Activated CD4-positive, alpha-beta T cell treated with anti-CD3 and anti-CD28 coated beads, Interleukin-2, amount 50 U/mL, for 4 hours (primary cell): ENCODE measurements around the gene AP1G2.
"Not testable (repeated sequence)": the region's sequence is repeated elsewhere in the genome, so short reads cannot be mapped to it uniquely, and the experiment has no call there.

Experiments used
- DNase-seq, 2 experiments: peaks; one replicate each; pipeline ENCODE4 v3.0.0-alpha.2; 2020

Gene AP1G2, protein sequence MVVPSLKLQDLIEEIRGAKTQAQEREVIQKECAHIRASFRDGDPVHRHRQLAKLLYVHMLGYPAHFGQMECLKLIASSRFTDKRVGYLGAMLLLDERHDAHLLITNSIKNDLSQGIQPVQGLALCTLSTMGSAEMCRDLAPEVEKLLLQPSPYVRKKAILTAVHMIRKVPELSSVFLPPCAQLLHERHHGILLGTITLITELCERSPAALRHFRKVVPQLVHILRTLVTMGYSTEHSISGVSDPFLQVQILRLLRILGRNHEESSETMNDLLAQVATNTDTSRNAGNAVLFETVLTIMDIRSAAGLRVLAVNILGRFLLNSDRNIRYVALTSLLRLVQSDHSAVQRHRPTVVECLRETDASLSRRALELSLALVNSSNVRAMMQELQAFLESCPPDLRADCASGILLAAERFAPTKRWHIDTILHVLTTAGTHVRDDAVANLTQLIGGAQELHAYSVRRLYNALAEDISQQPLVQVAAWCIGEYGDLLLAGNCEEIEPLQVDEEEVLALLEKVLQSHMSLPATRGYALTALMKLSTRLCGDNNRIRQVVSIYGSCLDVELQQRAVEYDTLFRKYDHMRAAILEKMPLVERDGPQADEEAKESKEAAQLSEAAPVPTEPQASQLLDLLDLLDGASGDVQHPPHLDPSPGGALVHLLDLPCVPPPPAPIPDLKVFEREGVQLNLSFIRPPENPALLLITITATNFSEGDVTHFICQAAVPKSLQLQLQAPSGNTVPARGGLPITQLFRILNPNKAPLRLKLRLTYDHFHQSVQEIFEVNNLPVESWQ

DNA sequence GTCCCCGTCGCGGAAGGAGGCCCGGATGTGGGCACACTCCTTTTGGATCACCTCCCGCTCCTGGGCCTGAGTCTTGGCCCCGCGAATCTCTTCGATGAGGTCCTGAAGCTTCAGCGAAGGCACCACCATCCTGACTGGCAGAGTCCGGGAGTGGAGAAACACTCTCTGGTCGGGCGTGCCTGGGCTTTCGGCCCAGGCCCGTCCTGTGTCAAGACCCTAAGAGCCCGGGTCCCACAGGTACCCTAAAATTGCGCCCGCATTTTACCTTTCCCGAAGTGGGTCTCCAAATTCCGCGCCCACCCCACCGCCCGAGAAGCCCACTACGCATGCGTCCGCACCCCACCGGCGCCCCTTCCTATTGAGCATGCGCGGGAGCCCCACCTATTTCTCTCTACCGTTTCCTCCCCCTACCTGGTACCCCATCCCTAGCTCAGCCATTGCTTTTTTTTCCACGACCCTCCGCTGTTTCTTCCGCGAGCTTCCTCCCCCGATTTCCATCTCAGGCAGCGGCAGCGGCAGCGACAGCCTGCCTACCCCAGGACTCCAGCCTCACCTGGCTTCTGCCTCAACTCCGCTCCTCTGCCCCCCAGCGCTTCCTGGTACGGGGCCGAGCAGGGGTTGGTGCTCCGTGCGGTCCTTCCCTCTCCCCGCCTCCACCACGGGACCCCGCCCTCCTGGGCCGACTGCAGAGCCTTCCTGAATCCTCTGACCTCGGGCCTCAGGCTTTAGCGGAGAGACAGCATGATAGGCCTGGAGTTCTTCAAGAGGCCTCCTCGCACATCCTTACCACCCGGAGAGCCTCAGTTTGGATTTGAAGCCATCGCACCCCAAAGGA is at the start of gene AP1G2:
AP1G2 (minus strand) TSS at position 606 of the 835 bp plus-strand sequence; CDS start at position 129, 477 bp downstream.
- peak; percentile 81 to 82 for DNase-seq

DNA sequence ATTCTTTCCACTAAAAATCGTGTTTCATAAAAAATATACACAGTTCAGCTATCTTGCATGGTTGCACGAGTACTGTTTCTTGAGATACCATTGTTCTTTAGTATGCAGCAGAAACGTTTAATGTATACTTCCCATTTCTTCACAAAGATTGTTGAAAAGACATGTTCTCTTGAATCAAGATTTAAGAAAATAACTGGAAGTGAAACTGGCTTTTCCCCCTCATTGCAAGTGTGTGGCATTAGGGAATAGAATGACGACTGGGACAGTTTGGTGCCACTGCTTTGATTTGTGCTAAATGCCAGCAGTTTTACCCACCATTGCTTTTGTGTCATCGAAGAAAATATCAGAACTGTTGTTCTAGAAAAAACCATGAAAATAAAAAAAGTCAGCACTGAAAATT is 48.3 kb upstream of the AP1G2 start:
- no peak for DNase-seq

GRCh38 chr14:23614395-23614828 is 46.8 kb upstream of the AP1G2 start:
- no peak for DNase-seq

- DNase-seq: no peak
Measured at GRCh38 chr14:23613242-23614070, 45.9 kb upstream of the AP1G2 start.

DNA sequence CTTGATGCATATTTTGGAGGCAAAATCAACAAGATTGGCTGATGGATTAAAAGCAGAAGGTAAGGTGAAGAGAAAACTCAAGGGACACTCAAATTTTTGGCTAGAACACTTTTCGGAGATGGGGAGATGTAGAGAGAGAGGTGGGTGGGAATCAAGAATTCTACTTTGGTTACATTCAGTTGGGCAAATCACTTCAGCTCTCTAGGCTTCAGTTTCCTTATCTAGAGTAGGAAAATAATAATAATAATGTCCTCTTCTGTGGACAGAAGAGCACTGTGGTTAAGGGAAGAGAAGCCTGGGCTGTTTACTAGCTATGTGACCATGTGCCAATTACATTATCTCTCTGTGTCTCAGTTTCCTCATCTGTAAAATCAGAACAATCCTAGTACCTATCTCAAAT is 45.2 kb upstream of the AP1G2 start:
- DNase-seq: no peak

GRCh38 chr14:23612354-23612732 is 44.8 kb upstream of the AP1G2 start:
- no peak for DNase-seq

DNA sequence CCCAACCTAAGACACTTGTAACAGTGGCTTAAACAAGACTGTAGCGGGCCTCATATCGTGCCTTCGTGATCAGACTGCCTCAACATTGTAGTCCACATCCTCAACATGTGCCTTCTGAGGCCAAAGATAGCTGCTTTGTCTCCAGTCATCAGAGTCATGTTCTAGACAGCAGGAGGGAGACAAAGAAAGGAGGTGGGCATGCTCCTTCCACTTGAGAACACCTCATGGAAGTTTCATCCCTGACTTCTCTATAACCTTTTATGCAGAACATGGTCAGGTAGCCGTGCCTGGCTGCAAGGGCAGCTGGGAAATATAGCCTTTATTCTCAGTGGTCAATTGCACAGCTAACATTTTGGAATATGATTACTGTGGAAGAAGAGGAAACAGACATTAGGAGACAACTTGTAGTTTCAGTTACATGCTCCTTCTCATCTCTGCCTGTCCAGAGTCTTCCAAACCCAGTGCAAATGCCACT is 43.3 kb upstream of the AP1G2 start:
- DNase-seq: no peak

- no peak for DNase-seq
Measured at GRCh38 chr14:23610090-23610814, 42.7 kb upstream of the AP1G2 start.

- DNase-seq: not testable (repeated sequence)
Measured at GRCh38 chr14:23609411-23610089, 42.0 kb upstream of the AP1G2 start.

DNA sequence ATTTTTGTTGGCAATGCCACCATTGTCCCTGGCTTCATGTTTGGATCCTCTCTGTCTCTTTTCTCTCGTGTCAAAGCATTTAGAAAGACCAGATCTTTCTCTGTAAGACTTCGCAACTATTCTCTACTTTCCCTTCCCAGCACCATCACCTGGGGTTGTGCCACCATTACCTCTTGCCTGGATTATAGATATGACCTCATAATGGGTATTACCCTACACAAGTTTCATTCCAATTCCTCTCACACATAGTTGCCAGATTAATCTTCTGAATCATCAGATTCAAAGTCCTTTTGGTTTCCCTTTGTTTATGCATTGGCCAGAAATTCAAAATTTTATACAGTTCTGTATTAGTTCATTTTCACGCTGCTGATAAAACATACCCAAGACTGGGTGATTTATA is 41.4 kb upstream of the AP1G2 start:
- no peak for DNase-seq

- DNase-seq: no peak
Measured at GRCh38 chr14:23608454-23608853, 40.9 kb upstream of the AP1G2 start.

- DNase-seq: no peak
Measured at GRCh38 chr14:23605931-23606585, 38.5 kb upstream of the AP1G2 start.

GRCh38 chr14:23604675-23605170 is 37.1 kb upstream of the AP1G2 start:
- DNase-seq: no peak

- no peak for DNase-seq
Measured at GRCh38 chr14:23604148-23604547, 36.6 kb upstream of the AP1G2 start.

DNA sequence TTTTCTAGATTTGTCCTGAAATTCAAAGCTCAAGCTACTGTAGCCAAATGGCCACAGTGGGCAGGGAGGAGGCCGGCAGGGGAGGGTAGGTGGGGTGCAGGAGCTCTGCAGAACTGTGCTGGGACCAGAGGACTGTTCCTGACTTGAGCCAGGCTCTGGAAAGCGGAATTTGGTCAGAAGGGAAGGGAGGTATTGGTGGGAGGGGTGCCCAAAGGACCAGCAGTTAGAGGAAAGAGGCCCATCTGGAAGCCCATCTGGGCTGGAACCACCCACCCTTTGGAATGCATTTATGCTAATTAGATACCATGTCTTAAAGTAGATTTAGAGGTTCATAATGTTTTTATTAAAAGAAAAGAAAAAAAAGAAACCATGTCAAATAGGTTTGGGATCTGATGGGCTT is 35.5 kb upstream of the AP1G2 start:
- DNase-seq: no peak

DNA sequence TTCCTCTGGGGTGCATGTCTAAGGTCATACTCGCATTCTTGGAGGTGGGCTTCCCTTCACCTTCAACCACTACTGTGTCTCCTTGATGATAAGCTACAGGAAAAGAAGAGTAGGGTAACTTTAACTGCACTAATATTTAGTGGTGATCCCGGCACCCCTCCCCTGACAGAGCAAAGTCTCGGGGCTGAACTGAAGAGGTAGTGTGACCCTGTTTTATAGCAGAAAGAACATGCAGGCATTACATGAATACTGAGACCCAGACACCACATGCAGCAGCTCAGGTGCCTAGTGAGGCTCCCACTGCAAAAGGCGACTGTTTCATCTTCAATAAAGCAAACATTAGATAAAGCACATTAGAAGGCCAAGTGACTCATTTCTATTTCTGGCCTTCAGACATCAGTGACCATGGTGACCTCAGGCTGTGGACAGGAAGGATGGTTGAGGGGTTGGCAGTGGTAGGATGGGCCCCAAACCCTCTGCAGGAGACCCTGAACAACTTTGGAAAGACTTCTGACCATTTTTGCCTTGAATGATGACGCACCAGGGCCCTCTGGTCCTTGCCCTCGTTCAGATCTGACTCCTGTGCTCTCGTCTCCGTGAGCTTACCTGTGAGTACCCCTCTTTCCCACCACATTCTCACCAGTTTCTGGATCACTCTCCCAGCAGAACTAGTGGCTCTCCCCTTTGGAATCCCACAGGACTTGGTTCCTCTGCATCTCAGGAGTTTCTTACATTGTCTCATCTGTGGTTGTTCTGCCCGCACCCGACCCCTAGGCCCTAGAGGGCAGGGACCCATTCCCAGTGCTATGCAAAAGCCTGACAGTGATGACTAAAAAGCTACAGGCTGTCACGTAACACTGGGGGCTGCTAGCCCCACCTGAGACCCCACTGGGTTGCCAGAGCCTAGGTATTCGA is 34.8 kb upstream of the AP1G2 start:
- no peak for DNase-seq

- no peak for DNase-seq
Measured at GRCh38 chr14:23601845-23602180, 34.2 kb upstream of the AP1G2 start.

DNA sequence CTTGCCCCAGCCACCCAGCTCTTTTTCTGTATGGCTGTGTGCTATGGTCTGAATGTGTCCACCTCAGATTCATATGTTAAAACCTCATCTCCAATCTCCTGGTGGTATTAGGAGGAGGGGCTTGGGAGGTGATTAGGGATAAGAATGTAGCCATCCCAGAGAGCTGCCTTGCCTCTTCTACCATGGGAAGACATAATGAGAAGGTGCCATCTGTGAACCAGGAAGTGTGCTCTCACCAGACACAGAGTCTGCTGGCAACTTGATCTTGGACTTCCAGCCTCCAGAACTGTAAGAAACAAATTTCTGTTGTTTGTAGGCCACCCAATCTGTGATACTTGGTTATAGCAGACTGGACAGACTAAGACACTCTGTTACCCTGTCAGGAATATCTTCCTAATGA is 33.8 kb upstream of the AP1G2 start:
- DNase-seq: no peak

- no peak for DNase-seq
Measured at GRCh38 chr14:23600806-23601205, 33.2 kb upstream of the AP1G2 start.
